Suprapubic skin (tissue), 4 donors: ENCODE measurements around the gene HDAC5. TPM values are rescaled to one million over a fixed set of nuclear protein-coding genes. Genes with fewer than 3 reads are reported as not detected.
A peak's percentile ranks its signal among the peaks of the same experiment; 100 is the strongest.

Source experiments
- DNase-seq, 2 donors: peaks; one replicate each; pipeline ENCODE4 v3.0.0-alpha.2; 2019; ENCODE audit warnings: low spot score in 2 of 2
- H3K27ac ChIP-seq: fragments of 200-600 bp; sonication (generic); one replicate; pipeline ENCODE4 v1.5.1; 2019
- H3K27me3 ChIP-seq: fragments of 200-600 bp; sonication (generic); one replicate; pipeline ENCODE4 v1.5.1; 2019
- H3K36me3 ChIP-seq: fragments of 200-600 bp; sonication (generic); one replicate; pipeline ENCODE4 v1.5.1; 2019
- H3K4me1 ChIP-seq: fragments of 200-600 bp; sonication (generic); one replicate; pipeline ENCODE4 v1.5.1; 2019
- H3K4me3 ChIP-seq: fragments of 200-600 bp; sonication (generic); one replicate; pipeline ENCODE4 v1.5.1; 2019; ENCODE audit warnings: mild to moderate bottlenecking
- H3K9me3 ChIP-seq: fragments of 200-600 bp; sonication (generic); one replicate; pipeline ENCODE4 v1.5.1; 2019
- CTCF ChIP-seq, 2 donors: fragments of 200-600 bp in 1 of 2; fragments of 450-650 bp in 1 of 2; sonication (generic) in 1 of 2; IDR thresholded peaks; one replicate each; pipeline ENCODE4 v1.5.1; 2016 to 2019; ENCODE audit warnings: antibody characterized with exemption in 2 of 2, mild to moderate bottlenecking in 1 of 2, moderate library complexity in 1 of 2
- EP300 ChIP-seq: sonication (generic); formaldehyde crosslinking; IDR thresholded peaks from one replicate; pipeline ENCODE4 v1.6.1; 2017; ENCODE audit warnings: antibody characterized with exemption
- POLR2A ChIP-seq, 2 donors: fragments of 450-650 bp; IDR thresholded peaks; one replicate each; pipeline ENCODE4 v1.6.1; 2017; ENCODE audit warnings: antibody characterized with exemption in 2 of 2, mild to moderate bottlenecking in 2 of 2, moderate library complexity in 2 of 2
- POLR2AphosphoS5 ChIP-seq, 3 donors: sonication (generic); formaldehyde crosslinking; IDR thresholded peaks; one replicate each; pipeline ENCODE4 v1.6.1; 2017; ENCODE audit warnings: antibody characterized with exemption in 3 of 3
- WGBS: methylation state at CpG from one replicate; pipeline ENCODE4 v1.1.5; 2018; 5-methylcytosine and 5-hydroxymethylcytosine counted together
- total RNA-seq, 4 donors: library from RNA; depleted of rRNA; stranded (reverse); fragments of >200 nt; gene quantifications; one replicate each; pipeline ENCODE4 v1.1.0, GENCODE V29; 2016

HDAC5 gene
- total RNA-seq, 4 donors from 2014 or later = 135 to 197 (median 168) TPM

GRCh38 chr17:44071198-44071520, 52.3 kb downstream of the HDAC5 start:
- peaks cover 41% of the 10 kb centered on the region for H3K4me1 ChIP-seq
- H3K27me3 ChIP-seq = no peaks in the 10 kb centered on the region
- peak overlapping the region; percentile 69 for H3K4me3 ChIP-seq
- peaks cover 22% of the 10 kb centered on the region for H3K36me3 ChIP-seq
- peak overlapping the region; percentile 90 for H3K27ac ChIP-seq
- H3K9me3 ChIP-seq = no peaks in the 10 kb centered on the region
- DNase-seq = peak in 1 of 2 donors; percentile 83
- TF ChIP-seq POLR2AphosphoS5 (IDR thresholded peaks at IDR 0.05) (no peak), EP300 (no peak), POLR2A (IDR thresholded peaks at IDR 0.05) (no peak), CTCF (IDR thresholded peaks at IDR 0.05) (no peak)
- 0% methylated on average over 3 of the region's 3 CpGs for WGBS

DNA sequence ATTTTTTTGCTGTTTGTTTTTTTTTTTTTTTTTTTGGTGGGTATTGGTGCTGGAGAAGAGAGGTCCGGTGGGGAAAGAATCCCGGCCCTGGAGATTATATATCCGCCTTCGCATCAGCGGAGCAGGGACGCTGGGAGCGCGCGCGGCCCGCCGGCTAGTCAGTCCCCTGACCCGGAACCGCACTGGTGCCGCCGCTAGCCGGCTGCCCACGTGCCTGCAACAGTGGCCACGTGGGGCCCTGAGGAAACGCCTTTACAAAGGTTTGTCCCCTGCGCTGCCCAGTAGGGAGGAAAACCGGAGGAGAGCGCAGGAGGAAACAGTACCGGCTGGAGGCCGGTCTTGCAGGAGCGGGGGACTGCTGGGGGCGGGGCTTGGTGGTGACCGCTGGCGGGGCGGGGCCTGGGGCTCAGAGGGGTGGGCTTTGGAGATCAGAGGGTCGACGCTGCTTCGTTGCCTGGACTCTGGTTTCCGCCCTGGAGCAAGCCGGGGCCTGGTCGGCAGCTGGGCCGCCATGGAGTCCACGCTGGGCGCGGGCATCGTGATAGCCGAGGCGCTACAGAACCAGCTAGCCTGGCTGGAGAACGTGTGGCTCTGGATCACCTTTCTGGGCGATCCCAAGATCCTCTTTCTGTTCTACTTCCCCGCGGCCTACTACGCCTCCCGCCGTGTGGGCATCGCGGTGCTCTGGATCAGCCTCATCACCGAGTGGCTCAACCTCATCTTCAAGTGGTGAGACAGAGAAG, 52.8 kb downstream of the HDAC5 start, which contains the start of gene G6PC3:
Gene G6PC3, plus strand, starts transcription at position 281 of the 743 bp plus-strand sequence. Its CDS starts 231 bp downstream, at position 512.
- Histone ChIP-seq H3K36me3 (peaks cover 17% of the 10 kb centered on the region), H3K4me1 (peaks cover 43% of the 10 kb centered on the region), H3K27me3 (no peaks in the 10 kb centered on the region), H3K27ac (peak within 1 kb of the TSS; percentile 90), H3K4me3 (peak within 1 kb of the TSS; percentile 69), H3K9me3 (no peaks in the 10 kb centered on the region)
- DNase-seq = peak; percentile 96
- under 1% methylated on average over 38 of the region's 53 CpGs for WGBS
- TF ChIP-seq POLR2AphosphoS5 (IDR thresholded peaks at IDR 0.05) (peak; percentile 58 to 90 (median 90)), CTCF (IDR thresholded peaks at IDR 0.05) (no peak), EP300 (no peak), POLR2A (IDR thresholded peaks at IDR 0.05) (peak in 1 of 2 donors; percentile 41)

- peaks cover 46% of the 10 kb centered on the region for H3K4me1 ChIP-seq
- H3K27me3 ChIP-seq = no peaks in the 10 kb centered on the region
- H3K9me3 ChIP-seq = no peaks in the 10 kb centered on the region
- TF ChIP-seq EP300 = no peak
- no peak for TF ChIP-seq CTCF (IDR thresholded peaks at IDR 0.05)
- no peak for TF ChIP-seq POLR2AphosphoS5 (IDR thresholded peaks at IDR 0.05)
- TF ChIP-seq POLR2A (IDR thresholded peaks at IDR 0.05) = no peak
- WGBS = 8% methylated on average over 7 of the region's 7 CpGs
- H3K36me3 ChIP-seq = peaks cover 10% of the 10 kb centered on the region
- DNase-seq = no peak
- H3K27ac ChIP-seq = peak overlapping the region; percentile 90
- peak overlapping the region; percentile 69 for H3K4me3 ChIP-seq
These were observed 53.4 kb downstream of the HDAC5 start for GRCh38 chr17:44069974-44070454.

- peaks cover 51% of the 10 kb centered on the region for H3K4me1 ChIP-seq
- 85% methylated on average over 9 of the region's 9 CpGs for WGBS
These were observed 55.9 kb downstream of the HDAC5 start for GRCh38 chr17:44067545-44067940.

More at GRCh38 chr17:44067545-44067940, 55.9 kb downstream of the HDAC5 start:
- H3K27me3 ChIP-seq = no peaks in the 10 kb centered on the region
- H3K4me3 ChIP-seq = no peak overlapping the region
- H3K9me3 ChIP-seq = no peaks in the 10 kb centered on the region
- no peak for DNase-seq
- no peak overlapping the region for H3K27ac ChIP-seq
- H3K36me3 ChIP-seq = peaks cover 6% of the 10 kb centered on the region
- TF ChIP-seq POLR2A (IDR thresholded peaks at IDR 0.05) (no peak), EP300 (no peak), CTCF (IDR thresholded peaks at IDR 0.05) (no peak), POLR2AphosphoS5 (IDR thresholded peaks at IDR 0.05) (no peak)
